Endodermal cell (in vitro differentiated cells): ENCODE data around the gene IRS4. TPM values are rescaled to one million over a fixed set of nuclear protein-coding genes. Genes with fewer than 3 reads are reported as not detected.

Experiments
- DNase-seq: peaks from one replicate; pipeline ENCODE4 v3.0.0-alpha.2; 2017
- H3K27ac ChIP-seq: 2 replicates; pipeline ENCODE4 v1.5.1; 2013; ENCODE audit warnings: mild to moderate bottlenecking, low read depth, low read length, moderate library complexity
- H3K27me3 ChIP-seq: 2 replicates; pipeline ENCODE4 v1.6.1; 2013; ENCODE audit warnings: mild to moderate bottlenecking, low read length, moderate library complexity; ENCODE audit not compliant: insufficient read depth, control insufficient read depth, poor library complexity, severe bottlenecking
- H3K36me3 ChIP-seq: 2 replicates; pipeline ENCODE4 v1.7.0; 2013; ENCODE audit warnings: mild to moderate bottlenecking, low read length, moderate library complexity; ENCODE audit not compliant: control insufficient read depth, insufficient read depth
- H3K4me1 ChIP-seq: one replicate; pipeline ENCODE4 v1.7.0; 2013; ENCODE audit warnings: low read length; ENCODE audit not compliant: control insufficient read depth, insufficient read depth
- H3K4me3 ChIP-seq: 2 replicates; pipeline ENCODE4 v1.5.1; 2013; ENCODE audit warnings: mild to moderate bottlenecking, low read length, moderate library complexity
- H3K9ac ChIP-seq: 2 replicates; pipeline ENCODE4 v1.6.1; 2013; ENCODE audit warnings: mild to moderate bottlenecking, low read length, moderate library complexity; ENCODE audit not compliant: poor library complexity, severe bottlenecking; ENCODE audit errors: extremely low read depth
- H3K9me3 ChIP-seq: 2 replicates; pipeline ENCODE4 v1.6.1; 2013; ENCODE audit warnings: mild to moderate bottlenecking, low read length, moderate library complexity; ENCODE audit not compliant: control insufficient read depth
- H3K27ac Mint-ChIP-seq: 2 replicates; pipeline ENCODE4 v1.8.0; 2020; ENCODE audit warnings: mixed read lengths
- H3K27me3 Mint-ChIP-seq: 2 replicates; pipeline ENCODE4 v1.8.0; 2021; ENCODE audit warnings: mild to moderate bottlenecking, mixed read lengths; ENCODE audit not compliant: insufficient read depth
- H3K36me3 Mint-ChIP-seq: 2 replicates; pipeline ENCODE4 v1.8.0; 2020; ENCODE audit warnings: low read depth, mixed read lengths
- H3K4me1 Mint-ChIP-seq: 2 replicates; pipeline ENCODE4 v1.8.0; 2020; ENCODE audit warnings: mixed read lengths
- H3K4me3 Mint-ChIP-seq: 2 replicates; pipeline ENCODE4 v1.8.0; 2020; ENCODE audit warnings: mild to moderate bottlenecking, moderate library complexity, mixed read lengths
- H3K9me3 Mint-ChIP-seq: 2 replicates; pipeline ENCODE4 v1.8.0; 2020; ENCODE audit warnings: mild to moderate bottlenecking, mixed read lengths
- CTCF ChIP-seq: fragments of 200-600 bp; sonication (generic); conservative IDR thresholded peaks from 2 replicates; pipeline ENCODE4 v1.5.0; 2021; ENCODE audit warnings: antibody characterized with exemption, mild to moderate bottlenecking
- WGBS, 2 experiments: methylation state at CpG; one replicate each; pipeline versions ENCODE4 v1.1.5 to v1.1.7; 2013; ENCODE audit warnings: missing lambda C conversion rate in 2 of 2, mixed read lengths in 1 of 2; ENCODE audit not compliant: insufficient coverage in 1 of 2, insufficient read length in 1 of 2; 5-methylcytosine and 5-hydroxymethylcytosine counted together
- total RNA-seq, 2 donors: library from RNA; stranded (reverse); fragmentation: NEBNext Ultra II Directional in 1 of 2; extraction: Animal tissue kit (Norgen Biotek cat#: 25700) in 1 of 2; gene quantifications; 2 replicates in 1 of 2; 3 replicates in 1 of 2; pipeline ENCODE4 v1.2.1, GENCODE V29; 2021

Gene IRS4
- total RNA-seq, 2 donors from 2014 or later = 1.9 to 10.2 TPM

DNA sequence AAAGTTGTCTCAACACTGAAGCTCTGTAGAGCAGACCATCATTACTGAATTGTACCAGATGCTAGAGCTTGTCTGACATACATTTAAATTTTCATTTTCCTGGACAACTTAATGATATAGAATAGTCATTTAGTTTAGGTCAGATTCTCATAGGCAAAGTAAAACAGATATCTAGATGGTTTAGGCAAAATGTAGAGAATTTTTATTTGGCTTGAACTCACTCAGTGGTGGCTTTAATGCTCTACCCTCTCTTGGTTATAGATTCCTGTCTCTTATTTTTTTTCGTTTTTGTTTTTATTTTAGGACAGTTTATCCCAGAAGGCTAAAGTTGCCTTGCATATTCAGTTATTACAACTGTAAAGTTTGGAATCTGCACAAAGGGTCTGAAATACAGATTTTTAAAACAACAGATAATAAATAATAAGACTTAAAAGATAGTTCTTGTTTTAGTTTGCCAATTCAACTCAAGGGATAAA is 4.0 kb upstream of the IRS4 start:
- no peak overlapping the region for H3K4me3 Mint-ChIP-seq
- H3K27ac ChIP-seq = no peak overlapping the region
- peaks cover 20% of the 10 kb centered on the region for H3K27me3 Mint-ChIP-seq
- no peaks in the 10 kb centered on the region for H3K9me3 ChIP-seq
- no peaks in the 10 kb centered on the region for H3K4me1 ChIP-seq
- no peak for DNase-seq
- H3K4me3 ChIP-seq = no peak overlapping the region
- H3K27ac Mint-ChIP-seq = no peak overlapping the region
- H3K9ac ChIP-seq = no peak overlapping the region
- H3K27me3 ChIP-seq = peaks cover 24% of the 10 kb centered on the region
- H3K36me3 ChIP-seq = no peaks in the 10 kb centered on the region
- WGBS, 2 experiments = no CpG with 5 or more reads among the region's 1 CpG
- H3K36me3 Mint-ChIP-seq = no peaks in the 10 kb centered on the region
- TF ChIP-seq CTCF = no peak
- peaks cover 11% of the 10 kb centered on the region for H3K4me1 Mint-ChIP-seq
- H3K9me3 Mint-ChIP-seq = no peaks in the 10 kb centered on the region

DNA sequence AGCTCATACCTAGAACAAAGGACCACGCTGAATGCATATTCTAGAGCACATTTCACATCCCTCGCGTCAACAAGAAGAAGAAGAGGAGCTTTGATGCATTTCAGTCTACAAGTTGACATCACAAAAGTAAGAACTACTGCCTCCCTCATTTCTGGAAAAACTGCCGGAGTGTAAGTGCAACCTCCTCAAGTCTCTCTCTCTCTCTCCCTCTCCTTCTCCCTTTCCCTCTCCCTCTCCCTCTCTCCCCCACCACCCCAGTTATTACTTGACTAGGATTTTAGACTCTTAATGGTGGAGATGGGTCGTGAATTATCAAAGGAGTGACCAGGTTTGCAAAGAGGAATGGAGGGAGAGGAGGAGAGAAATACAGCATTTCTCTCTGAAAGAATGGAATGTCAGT is 1.4 kb upstream of the IRS4 start:
- H3K36me3 Mint-ChIP-seq = no peaks in the 10 kb centered on the region
- peak overlapping the region; percentile 32 for H3K27ac Mint-ChIP-seq
- no peaks in the 10 kb centered on the region for H3K4me1 ChIP-seq
- peak overlapping the region; percentile 79 for H3K4me3 ChIP-seq
- H3K9me3 Mint-ChIP-seq = no peaks in the 10 kb centered on the region
- 21% methylated on average over 5 of the region's 5 CpGs; no CpG with 5 or more reads in 1 of the 2 experiments for WGBS, 2 experiments
- no peak for TF ChIP-seq CTCF
- H3K27me3 ChIP-seq = peaks cover 49% of the 10 kb centered on the region
- no peaks in the 10 kb centered on the region for H3K9me3 ChIP-seq
- peak overlapping the region; percentile 79 for H3K4me3 Mint-ChIP-seq
- no peaks in the 10 kb centered on the region for H3K36me3 ChIP-seq
- peaks cover 42% of the 10 kb centered on the region for H3K27me3 Mint-ChIP-seq
- no peak overlapping the region for H3K9ac ChIP-seq
- peaks cover 24% of the 10 kb centered on the region for H3K4me1 Mint-ChIP-seq
- H3K27ac ChIP-seq = no peak overlapping the region
- no peak for DNase-seq

DNA sequence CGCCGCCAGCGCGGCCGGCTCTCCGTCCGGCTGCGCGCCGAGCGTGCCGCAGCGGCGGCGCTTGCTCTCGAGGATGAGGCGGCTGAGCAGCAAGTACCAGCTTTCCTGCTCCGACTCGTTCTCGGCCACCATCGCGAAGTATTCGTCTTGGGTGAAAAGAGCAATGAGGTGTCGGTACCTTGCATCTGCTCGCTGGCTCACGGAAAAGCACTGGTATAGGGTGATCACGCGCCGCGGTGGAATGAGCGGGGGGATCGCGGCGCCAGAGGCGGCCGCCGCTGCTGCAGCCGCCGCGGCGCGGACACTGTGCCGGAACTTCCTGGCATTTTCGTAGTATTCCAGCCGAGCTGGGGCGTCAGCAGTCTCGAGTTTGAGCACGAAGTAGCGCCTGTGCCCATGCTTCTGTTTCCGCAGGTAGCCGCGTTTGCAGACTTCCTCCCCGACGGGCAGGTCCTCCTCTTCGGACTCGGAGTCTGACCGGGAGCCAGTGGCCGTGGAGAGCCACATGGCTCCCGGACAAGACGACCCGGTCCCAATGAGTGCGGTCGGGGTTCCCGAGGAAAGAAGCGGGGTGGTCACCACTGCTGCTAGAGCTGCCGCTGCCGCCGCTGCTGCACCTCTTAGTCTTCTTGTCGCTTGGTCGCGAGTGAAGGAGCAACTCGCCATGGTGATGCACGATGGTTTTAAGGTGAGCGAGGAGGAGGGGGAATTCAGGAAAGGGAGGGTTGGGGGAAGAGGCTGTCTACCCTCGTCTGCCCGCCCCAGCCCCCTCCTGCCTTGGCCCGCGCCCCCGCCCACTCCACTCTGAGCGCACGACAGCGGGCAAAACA is 469 bp downstream of the IRS4 start:
- no peaks in the 10 kb centered on the region for H3K36me3 Mint-ChIP-seq
- H3K27ac ChIP-seq = no peak overlapping the region
- H3K9ac ChIP-seq = no peak overlapping the region
- H3K4me1 ChIP-seq = no peaks in the 10 kb centered on the region
- TF ChIP-seq CTCF = no peak
- H3K9me3 ChIP-seq = no peaks in the 10 kb centered on the region
- no peaks in the 10 kb centered on the region for H3K36me3 ChIP-seq
- H3K27me3 ChIP-seq = peaks cover 63% of the 10 kb centered on the region
- 0 to 2% methylated on average over 7 to 80 of the region's 82 CpGs for WGBS, 2 experiments
- DNase-seq = no peak
- H3K4me3 ChIP-seq = peak overlapping the region; percentile 79
- H3K27me3 Mint-ChIP-seq = peaks cover 56% of the 10 kb centered on the region
- no peaks in the 10 kb centered on the region for H3K9me3 Mint-ChIP-seq
- H3K27ac Mint-ChIP-seq = peak overlapping the region; percentile 91
- peaks cover 36% of the 10 kb centered on the region for H3K4me1 Mint-ChIP-seq
- peak overlapping the region; percentile 79 for H3K4me3 Mint-ChIP-seq
